ENCODE measurements around the gene GALNTL6. TPM values are rescaled to one million over a fixed set of nuclear protein-coding genes. Genes with fewer than 3 reads are reported as not detected.

GALNTL6 gene
- total and polyA plus RNA-seq, 2 of the 4 experiments (the other 2 are of a cell fraction): under 0.01 TPM; not detected in 1

GRCh38 chr4:172660251-172660650, 847.0 kb downstream of the GALNTL6 start:
- dilution Hi-C loops (cut with HindIII; ENCODE audit: low sequenced_read_pairs, unreplicated experiment): no loop called here

More at GRCh38 chr4:172660251-172660650, 847.0 kb downstream of the GALNTL6 start:
- Histone ChIP-seq H3K9me3 (ENCODE audit: control insufficient read depth, insufficient read depth, low read length) (peaks cover 4% of the 10 kb centered on the region), H2AK5ac (ENCODE audit: low read depth, low read length) (no peak overlapping the region), H3K9me1 (ENCODE audit: insufficient read depth, low read length) (no peaks in the 10 kb centered on the region), H3K4me3 (ENCODE audit: insufficient read depth, low read depth, low read length) (no peak overlapping the region), H3K56ac (ENCODE audit: extremely low read depth, insufficient read depth, low read length) (no peak overlapping the region), H4K20me1 (ENCODE audit: insufficient read depth, low read length) (no peaks in the 10 kb centered on the region), H3K4ac (ENCODE audit: low read depth, low read length) (no peak overlapping the region), H3K4me2 (ENCODE audit: low read depth, low read length) (no peak overlapping the region), H2BK20ac (ENCODE audit: low read depth, low read length) (no peak overlapping the region), H2BK5ac (ENCODE audit: low read depth, low read length, poor library complexity, severe bottlenecking) (no peak overlapping the region), H4K8ac (ENCODE audit: low read depth in 2 of 2, low read length in 2 of 2) (no peak overlapping the region), H3K4me1 (ENCODE audit: control insufficient read depth, insufficient read depth, low read length) (no peaks in the 10 kb centered on the region), H2BK15ac (ENCODE audit: low read depth, low read length) (no peak overlapping the region), H3K27me3 (ENCODE audit: control insufficient read depth, insufficient read depth, low read length) (no peaks in the 10 kb centered on the region), H2BK120ac (ENCODE audit: low read depth, low read length) (no peak overlapping the region), H2AFZ (replicated peaks; ENCODE audit: low read length, poor library complexity) (no peak overlapping the region), H4K91ac (ENCODE audit: insufficient read depth, low read depth, low read length) (no peak overlapping the region), H3K9ac (ENCODE audit: low read depth, low read length) (no peak overlapping the region), H4K5ac (ENCODE audit: low read depth, low read length) (no peak overlapping the region), H3K14ac (replicated peaks; ENCODE audit: low read depth, low read length) (no peak overlapping the region), H2AK9ac (replicated peaks; ENCODE audit: low read depth, low read length, poor library complexity) (no peak overlapping the region), H3K36me3 (ENCODE audit: control insufficient read depth, insufficient read depth, low read length) (no peaks in the 10 kb centered on the region), H3K23ac (ENCODE audit: low read depth, low read length) (no peak overlapping the region), H3K27ac (ENCODE audit: insufficient read depth, low read length) (no peak overlapping the region), H3K79me1 (ENCODE audit: low read depth in 1 of 2, low read length in 2 of 2) (no peaks in the 10 kb centered on the region), H3K18ac (ENCODE audit: low read depth, low read length) (no peak overlapping the region)
- BruUV-seq (replicated peaks): no TSS peak
- POLR2A ChIA-PET (ENCODE audit: unreplicated experiment): no interaction called here
- TF ChIP-seq CTCF (conservative IDR thresholded peaks at IDR 0.05; ENCODE audit: low read depth, low read length) (no peak), CEBPB (IDR thresholded peaks at IDR 0.05; ENCODE audit: low read depth, low read length) (no peak), BHLHE40 (IDR thresholded peaks at IDR 0.05; ENCODE audit: low read depth, low read length) (no peak), MXI1 (IDR thresholded peaks at IDR 0.05; ENCODE audit: borderline replicate concordance, low read depth, low read length) (no peak), CHD1 (IDR thresholded peaks at IDR 0.05; ENCODE audit: low read depth, low read length) (no peak), POLR2A (IDR thresholded peaks at IDR 0.05; ENCODE audit: low read depth, low read length) (no peak), MAZ (IDR thresholded peaks at IDR 0.05; ENCODE audit: borderline replicate concordance, low read depth, low read length) (no peak), ELK1 (IDR thresholded peaks at IDR 0.05; ENCODE audit: borderline replicate concordance, low read depth, low read length) (no peak), RCOR1 (IDR thresholded peaks at IDR 0.05; ENCODE audit: insufficient replicate concordance, low read length) (no peak), NFE2L2 (IDR thresholded peaks at IDR 0.05; ENCODE audit: low read depth, low read length) (no peak), RFX5 (IDR thresholded peaks at IDR 0.05; ENCODE audit: low read depth, low read length) (no peak), MAFK (IDR thresholded peaks at IDR 0.05; ENCODE audit: low read depth, low read length) (no peak), USF2 (IDR thresholded peaks at IDR 0.05; ENCODE audit: low read depth, low read length) (no peak), FOS (IDR thresholded peaks at IDR 0.05; ENCODE audit: low read depth, low read length) (no peak), RAD21 (IDR thresholded peaks at IDR 0.05; ENCODE audit: low read length) (no peak), SMC3 (IDR thresholded peaks at IDR 0.05; ENCODE audit: low read depth, low read length) (no peak)
- CTCF ChIA-PET: no interaction called here
- intact Hi-C loops (cut with micrococcal nuclease): no loop called here
- ATAC-seq (ENCODE audit: low read depth) (no peak), DNase-seq (no peak)
- WGBS, 2 experiments (ENCODE audit: extremely low coverage in 2 of 2, insufficient read length in 1 of 2): no CpG with 5 or more reads among the region's 3 CpGs
- in situ Hi-C loops (cut with MboI; ENCODE audit: low sequenced_read_pairs): no loop called here
